ENCODE measurements around the gene FSIP1.

Gene FSIP1

GRCh38 chr15:39553947-39554693, 228.5 kb downstream of the FSIP1 start:
- no peak overlapping the region for H3K27ac ChIP-seq (ENCODE audit: low read length)
- H3K36me3 ChIP-seq (ENCODE audit: control insufficient read depth in 2 of 2, insufficient read depth in 2 of 2, low read length in 2 of 2): no peaks in the 10 kb centered on the region

GRCh38 chr15:39552556-39552955, 230.1 kb downstream of the FSIP1 start:
- Histone ChIP-seq H3K27ac (ENCODE audit: low read length) (no peak overlapping the region), H3K9ac (ENCODE audit: low read length in 2 of 2) (no peak overlapping the region), H3K9me3 (ENCODE audit: control insufficient read depth in 2 of 2, low read length in 2 of 2) (no peaks in the 10 kb centered on the region), H3K4me1 (ENCODE audit: control insufficient read depth, insufficient read depth, low read length) (peaks cover 8% of the 10 kb centered on the region), H3K36me3 (ENCODE audit: control insufficient read depth in 2 of 2, insufficient read depth in 2 of 2, low read length in 2 of 2) (no peaks in the 10 kb centered on the region), H3K4me3 (ENCODE audit: low read length in 2 of 2) (no peak overlapping the region), H3K27me3 (ENCODE audit: control insufficient read depth in 1 of 2, insufficient read depth in 2 of 2, low read length in 2 of 2) (no peaks in the 10 kb centered on the region)

More at GRCh38 chr15:39553947-39554693, 228.5 kb downstream of the FSIP1 start:
- no peaks in the 10 kb centered on the region for H3K9me3 ChIP-seq (ENCODE audit: control insufficient read depth in 2 of 2, low read length in 2 of 2)
- peaks cover 8% of the 10 kb centered on the region for H3K4me1 ChIP-seq (ENCODE audit: control insufficient read depth, insufficient read depth, low read length)
- no peak overlapping the region for H3K9ac ChIP-seq (ENCODE audit: low read length in 2 of 2)
- no peaks in the 10 kb centered on the region for H3K27me3 ChIP-seq (ENCODE audit: control insufficient read depth in 1 of 2, insufficient read depth in 2 of 2, low read length in 2 of 2)
- H3K4me3 ChIP-seq (ENCODE audit: low read length in 2 of 2): no peak overlapping the region

- H3K36me3 ChIP-seq (ENCODE audit: control insufficient read depth in 2 of 2, insufficient read depth in 2 of 2, low read length in 2 of 2): no peaks in the 10 kb centered on the region
- no peak overlapping the region for H3K9ac ChIP-seq (ENCODE audit: low read length in 2 of 2)
- no peaks in the 10 kb centered on the region for H3K9me3 ChIP-seq (ENCODE audit: control insufficient read depth in 2 of 2, low read length in 2 of 2)
These were observed 231.2 kb downstream of the FSIP1 start for GRCh38 chr15:39551476-39551875.

More at GRCh38 chr15:39551476-39551875, 231.2 kb downstream of the FSIP1 start:
- H3K4me3 ChIP-seq (ENCODE audit: low read length in 2 of 2): no peak overlapping the region
- no peaks in the 10 kb centered on the region for H3K27me3 ChIP-seq (ENCODE audit: control insufficient read depth in 1 of 2, insufficient read depth in 2 of 2, low read length in 2 of 2)
- no peak overlapping the region for H3K27ac ChIP-seq (ENCODE audit: low read length)
- H3K4me1 ChIP-seq (ENCODE audit: control insufficient read depth, insufficient read depth, low read length): peaks cover 8% of the 10 kb centered on the region

Measured in stomach smooth muscle (tissue), 2 donors.